ENCODE measurements around the gene GALNT13. TPM values are rescaled to one million over a fixed set of nuclear protein-coding genes. Genes with fewer than 3 reads are reported as not detected.

The GALNT13 gene
- total RNA-seq, 1 donor = 0.36 TPM

GRCh38 chr2:154490530-154490929 is 618.8 kb downstream of the GALNT13 start:
- Histone ChIP-seq H3K4me1 (ENCODE audit: insufficient read depth, low read length) (no peaks in the 10 kb centered on the region), H3K79me2 (ENCODE audit: insufficient read depth, low read length) (no peaks in the 10 kb centered on the region), H3K36me3 (ENCODE audit: insufficient read depth, low read length) (no peaks in the 10 kb centered on the region), H3K9me3 (ENCODE audit: low read depth, low read length) (no peaks in the 10 kb centered on the region), H3K4me3 (ENCODE audit: insufficient read depth, low read length) (no peak overlapping the region), H3K27ac (ENCODE audit: low read depth, low read length) (no peak overlapping the region), H3K4me2 (ENCODE audit: insufficient read depth, low read length) (no peak overlapping the region), H4K20me1 (ENCODE audit: insufficient read depth, low read length) (no peaks in the 10 kb centered on the region), H3K27me3 (ENCODE audit: insufficient read depth, low read length) (no peaks in the 10 kb centered on the region), H2AFZ (ENCODE audit: low read length) (no peak overlapping the region)
- no peak for DNase-seq (ENCODE audit: insufficient read length, low spot score, missing footprints)
- TF ChIP-seq, protein P1, sequence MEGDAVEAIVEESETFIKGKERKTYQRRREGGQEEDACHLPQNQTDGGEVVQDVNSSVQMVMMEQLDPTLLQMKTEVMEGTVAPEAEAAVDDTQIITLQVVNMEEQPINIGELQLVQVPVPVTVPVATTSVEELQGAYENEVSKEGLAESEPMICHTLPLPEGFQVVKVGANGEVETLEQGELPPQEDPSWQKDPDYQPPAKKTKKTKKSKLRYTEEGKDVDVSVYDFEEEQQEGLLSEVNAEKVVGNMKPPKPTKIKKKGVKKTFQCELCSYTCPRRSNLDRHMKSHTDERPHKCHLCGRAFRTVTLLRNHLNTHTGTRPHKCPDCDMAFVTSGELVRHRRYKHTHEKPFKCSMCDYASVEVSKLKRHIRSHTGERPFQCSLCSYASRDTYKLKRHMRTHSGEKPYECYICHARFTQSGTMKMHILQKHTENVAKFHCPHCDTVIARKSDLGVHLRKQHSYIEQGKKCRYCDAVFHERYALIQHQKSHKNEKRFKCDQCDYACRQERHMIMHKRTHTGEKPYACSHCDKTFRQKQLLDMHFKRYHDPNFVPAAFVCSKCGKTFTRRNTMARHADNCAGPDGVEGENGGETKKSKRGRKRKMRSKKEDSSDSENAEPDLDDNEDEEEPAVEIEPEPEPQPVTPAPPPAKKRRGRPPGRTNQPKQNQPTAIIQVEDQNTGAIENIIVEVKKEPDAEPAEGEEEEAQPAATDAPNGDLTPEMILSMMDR (IDR thresholded peaks at IDR 0.05; ENCODE audit: extremely low read depth, low read depth, low read length) = no peak

- H3K4me2 ChIP-seq (ENCODE audit: insufficient read depth, low read length) = no peak overlapping the region
- H3K79me2 ChIP-seq (ENCODE audit: insufficient read depth, low read length) = no peaks in the 10 kb centered on the region
- H3K36me3 ChIP-seq (ENCODE audit: insufficient read depth, low read length) = no peaks in the 10 kb centered on the region
- no peaks in the 10 kb centered on the region for H4K20me1 ChIP-seq (ENCODE audit: insufficient read depth, low read length)
- peaks cover under 1% of the 10 kb centered on the region for H3K9me3 ChIP-seq (ENCODE audit: low read depth, low read length)
- H3K27me3 ChIP-seq (ENCODE audit: insufficient read depth, low read length) = no peaks in the 10 kb centered on the region
- no peaks in the 10 kb centered on the region for H3K4me1 ChIP-seq (ENCODE audit: insufficient read depth, low read length)
- no peak overlapping the region for H3K27ac ChIP-seq (ENCODE audit: low read depth, low read length)
- no peak overlapping the region for H2AFZ ChIP-seq (ENCODE audit: low read length)
- TF ChIP-seq, protein P1 (IDR thresholded peaks at IDR 0.05; ENCODE audit: extremely low read depth, low read depth, low read length) = no peak
- no peak for DNase-seq (ENCODE audit: insufficient read length, low spot score, missing footprints)
- H3K4me3 ChIP-seq (ENCODE audit: insufficient read depth, low read length) = no peak overlapping the region
These were observed 623.7 kb downstream of the GALNT13 start for GRCh38 chr2:154495455-154495868.

- no peaks in the 10 kb centered on the region for H3K36me3 ChIP-seq (ENCODE audit: insufficient read depth, low read length)
- H3K27me3 ChIP-seq (ENCODE audit: insufficient read depth, low read length) = no peaks in the 10 kb centered on the region
- no peak overlapping the region for H2AFZ ChIP-seq (ENCODE audit: low read length)
- no peak for DNase-seq (ENCODE audit: insufficient read length, low spot score, missing footprints)
- no peaks in the 10 kb centered on the region for H3K4me1 ChIP-seq (ENCODE audit: insufficient read depth, low read length)
- no peak overlapping the region for H3K4me3 ChIP-seq (ENCODE audit: insufficient read depth, low read length)
- TF ChIP-seq, protein P1 (IDR thresholded peaks at IDR 0.05; ENCODE audit: extremely low read depth, low read depth, low read length) = no peak
- no peaks in the 10 kb centered on the region for H3K79me2 ChIP-seq (ENCODE audit: insufficient read depth, low read length)
- H3K4me2 ChIP-seq (ENCODE audit: insufficient read depth, low read length) = no peak overlapping the region
- no peaks in the 10 kb centered on the region for H4K20me1 ChIP-seq (ENCODE audit: insufficient read depth, low read length)
- H3K9me3 ChIP-seq (ENCODE audit: low read depth, low read length) = peaks cover 2% of the 10 kb centered on the region
- H3K27ac ChIP-seq (ENCODE audit: low read depth, low read length) = no peak overlapping the region
These were observed 625.3 kb downstream of the GALNT13 start for GRCh38 chr2:154497019-154497418.
